Measurements from ENCODE around the gene CMIP. TPM values are rescaled to one million over a fixed set of nuclear protein-coding genes. Genes with fewer than 3 reads are reported as not detected.

The CMIP gene
- total and polyA plus RNA-seq, 10 of the 15 experiments (the other 5 are each of a cell fraction or from before 2014, with no cell fraction given): 1.2 to 43.2 (median 4.4) TPM

GRCh38 chr16:81453091-81453728 lies 8.6 kb downstream of the CMIP start:
- no peak overlapping the region for H3K4me3 ChIP-seq
- H3K4me1 ChIP-seq (ENCODE audit: control insufficient read depth, insufficient read depth, low read length): peaks cover 24% of the 10 kb centered on the region
- peaks cover 75% of the 10 kb centered on the region for H3K79me2 ChIP-seq (ENCODE audit: control insufficient read depth, insufficient read depth, low read length)
- no peak for ATAC-seq
- H3K4me2 ChIP-seq (ENCODE audit: control insufficient read depth, insufficient read depth): no peak overlapping the region
- SMC1A ChIA-PET (ENCODE audit: uncharacterized antibody, unreplicated experiment): interaction anchor here (1.6 kb wide), 2 partner anchors 26 to 28 kb away, joined by 5 to 8 read pairs; no protein-coding TSS in a partner anchor
- no peak for TF ChIP-seq PAX5 (IDR thresholded peaks at IDR 0.05; ENCODE audit: borderline replicate concordance, low read depth, low read length)
- TF ChIP-seq SKIL (IDR thresholded peaks at IDR 0.05; ENCODE audit: low read depth, poor library complexity, severe bottlenecking): no peak
- TF ChIP-seq ZNF384 (IDR thresholded peaks at IDR 0.05; ENCODE audit: borderline replicate concordance, low read depth, low read length): no peak
- no peak for TF ChIP-seq ZBTB11 (CRISPR knock-in tag; IDR thresholded peaks at IDR 0.05)
- no peak for TF ChIP-seq ELK1 (IDR thresholded peaks at IDR 0.05; ENCODE audit: low read depth, low read length)
- no peak for TF ChIP-seq SMAD1 (IDR thresholded peaks at IDR 0.05; ENCODE audit: low read depth, partially characterized antibody)
- TF ChIP-seq RB1 (IDR thresholded peaks at IDR 0.05; ENCODE audit: borderline replicate concordance): no peak
- TF ChIP-seq ZBTB40 (IDR thresholded peaks at IDR 0.05; ENCODE audit: borderline replicate concordance): no peak
- no peak for TF ChIP-seq NRF1 (conservative IDR thresholded peaks at IDR 0.05; ENCODE audit: low read depth, low read length)
- no peak for TF ChIP-seq BRCA1 (IDR thresholded peaks at IDR 0.05; ENCODE audit: low read depth, low read length)
- peaks cover 4 to 16% of the 10 kb centered on the region in 2 experiments for H3K36me3 ChIP-seq (ENCODE audit: control insufficient read depth in 2 of 2, insufficient read depth in 2 of 2, low read length in 1 of 2)
- in situ Hi-C loops (cut with MboI): no loop called here
- no peak overlapping the region for H3K27ac ChIP-seq (ENCODE audit: control insufficient read depth, insufficient read depth)
- intact Hi-C loops (cut with micrococcal nuclease; ENCODE audit: unreplicated experiment): no loop called here
- WGBS (ENCODE audit: insufficient coverage, insufficient replicate concordance, low lambda C conversion rate, missing lambda C conversion rate): 81% methylated on average over 14 of the region's 14 CpGs
- FAIRE-seq: no peak
- RAD21 ChIA-PET (ENCODE audit: unreplicated experiment): interaction anchor here (0.6 to 1.7 kb wide), 4 partner anchors 28 to 277 kb away, joined by 3 to 4 read pairs (median 4); no protein-coding TSS in a partner anchor
- no peak for DNase-seq (ENCODE audit: low read depth, low spot score)
- H3K9ac ChIP-seq (ENCODE audit: control insufficient read depth, insufficient read depth, low read length): no peak overlapping the region
- POLR2A ChIA-PET: interaction anchor here (0.9 kb wide), 1 partner anchor 26 kb away, joined by 3 read pairs; no protein-coding TSS in a partner anchor
- CTCF ChIA-PET: no interaction called here
- no peaks in the 10 kb centered on the region for H4K20me1 ChIP-seq (ENCODE audit: control insufficient read depth, insufficient read depth)
- BruUV-seq (replicated peaks): no TSS peak
- no peaks in the 10 kb centered on the region for H3K27me3 ChIP-seq (replicated peaks in 1 of 2; ENCODE audit: control insufficient read depth in 2 of 2, insufficient read depth in 2 of 2, low read length in 1 of 2)
- peaks cover 5% of the 10 kb centered on the region; the same call in 1 of the 3 replicates for H3K9me3 ChIP-seq (replicated peaks; ENCODE audit: control insufficient read depth, insufficient read depth, low read length)
- no peak overlapping the region for H2AFZ ChIP-seq (ENCODE audit: control insufficient read depth, low read depth, low read length)

All from GM12878 (cell line).